HG03565 (cell line): Measurements from ENCODE around the gene P3H3.

Source experiments
- ATAC-seq: cut with Tn5 transposase; IDR thresholded peaks from one replicate; pipeline ENCODE4 v1.9.1; 2021; ENCODE audit warnings: mild to moderate bottlenecking, moderate library complexity; ENCODE audit not compliant: unreplicated experiment

Gene P3H3

DNA sequence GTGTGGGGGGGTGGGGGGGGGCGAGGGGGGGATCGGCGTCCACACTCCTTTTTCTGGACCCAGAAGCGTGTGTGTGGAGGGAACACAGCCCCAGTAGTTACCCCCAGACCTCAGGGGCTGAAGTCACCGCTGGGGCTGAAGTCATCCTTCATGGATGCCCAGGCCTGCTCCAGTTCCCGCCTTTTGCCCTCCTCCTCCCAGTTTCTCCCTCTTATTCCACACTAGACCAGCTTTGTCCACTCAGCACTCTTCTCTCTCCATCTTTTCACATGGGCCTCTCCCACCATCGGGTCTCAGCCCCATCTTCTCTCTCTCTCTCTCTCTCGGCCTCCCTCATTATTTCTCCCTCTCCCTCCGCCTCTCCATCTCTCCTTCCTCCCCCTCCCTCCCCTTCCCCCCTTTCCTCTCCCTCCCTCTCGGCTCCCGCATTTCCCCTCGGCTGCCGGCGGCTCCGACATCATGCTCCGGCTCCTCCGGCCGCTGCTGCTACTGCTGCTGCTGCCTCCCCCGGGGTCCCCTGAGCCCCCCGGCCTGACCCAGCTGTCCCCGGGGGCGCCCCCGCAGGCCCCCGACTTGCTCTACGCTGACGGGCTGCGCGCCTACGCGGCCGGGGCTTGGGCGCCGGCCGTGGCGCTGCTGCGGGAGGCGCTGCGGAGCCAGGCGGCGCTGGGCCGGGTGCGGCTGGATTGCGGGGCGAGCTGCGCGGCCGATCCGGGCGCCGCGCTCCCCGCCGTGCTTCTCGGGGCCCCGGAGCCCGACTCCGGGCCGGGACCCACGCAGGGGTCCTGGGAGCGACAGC, at the start of gene P3H3:
Gene P3H3, plus strand, starts transcription at position 426 of the 799 bp plus-strand sequence. Its CDS starts 34 bp downstream, at position 460.
- ATAC-seq: no peak

GRCh38 chr12:6778574-6779550, 49.3 kb upstream of the P3H3 start:
- no peak for ATAC-seq

GRCh38 chr12:6779708-6780432, 48.3 kb upstream of the P3H3 start:
- no peak for ATAC-seq

DNA sequence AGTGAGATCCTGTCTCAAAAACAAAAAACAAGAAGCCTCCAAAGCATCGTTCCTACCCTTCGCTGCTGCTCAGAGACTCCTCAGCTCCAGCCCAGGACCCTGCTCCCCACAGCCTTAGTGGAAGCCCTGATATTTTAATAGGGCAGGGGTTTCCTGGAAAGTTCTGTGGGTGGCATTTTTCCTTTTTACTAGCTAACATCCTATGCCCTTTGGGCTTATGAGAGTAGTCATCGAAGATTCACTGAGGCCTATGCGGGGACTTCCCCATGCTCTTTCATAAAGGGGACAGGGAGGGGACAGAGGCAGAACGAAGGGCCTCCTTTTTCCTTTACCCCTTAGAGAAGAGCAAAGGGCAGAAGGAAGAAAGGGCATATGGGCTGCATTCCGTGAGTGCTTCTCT, 47.6 kb upstream of the P3H3 start:
- no peak for ATAC-seq

DNA sequence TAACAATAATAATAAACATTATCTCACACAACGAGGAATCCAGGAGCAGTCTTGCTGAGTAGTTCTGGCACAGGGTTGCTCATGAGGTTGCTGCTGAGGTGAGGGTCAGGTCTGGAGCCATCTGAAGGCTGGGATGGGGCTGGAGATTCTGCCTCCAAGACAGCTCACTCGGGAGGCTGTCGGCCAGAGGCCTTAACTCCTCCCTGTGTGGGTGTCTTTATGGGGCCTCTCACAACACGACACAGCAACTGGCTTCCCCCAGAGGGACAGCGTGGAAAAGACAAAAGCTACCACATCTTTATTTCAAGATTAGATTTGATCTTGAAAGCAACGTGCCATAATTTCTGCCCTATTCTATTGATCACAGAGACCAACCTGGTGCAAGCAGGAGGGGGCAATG, 46.1 kb upstream of the P3H3 start:
- ATAC-seq: no peak

GRCh38 chr12:6782850-6783566, 45.2 kb upstream of the P3H3 start:
- no peak for ATAC-seq

GRCh38 chr12:6783828-6784227, 44.4 kb upstream of the P3H3 start:
- ATAC-seq: no peak

DNA sequence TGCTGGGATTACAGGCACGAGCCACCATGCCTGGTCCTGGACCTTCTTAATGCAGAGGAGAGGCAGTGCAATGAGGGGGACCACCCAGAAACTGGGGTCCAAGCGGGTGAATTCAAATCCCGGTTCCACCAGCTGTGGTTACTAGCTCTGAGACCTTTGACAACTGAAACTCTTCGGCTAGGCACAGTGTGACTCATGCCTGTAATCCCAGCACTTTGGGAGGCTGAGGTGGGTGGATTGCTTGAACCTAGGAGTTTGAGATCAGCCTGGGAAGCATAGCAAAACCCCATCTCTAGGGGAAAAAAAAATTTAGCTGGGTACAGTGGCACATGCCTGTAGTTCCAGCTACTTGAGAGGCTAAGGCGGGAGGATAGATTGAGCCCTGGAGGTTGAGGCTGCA, 43.9 kb upstream of the P3H3 start:
- no peak for ATAC-seq

GRCh38 chr12:6784761-6785160, 43.4 kb upstream of the P3H3 start:
- ATAC-seq: no peak

DNA sequence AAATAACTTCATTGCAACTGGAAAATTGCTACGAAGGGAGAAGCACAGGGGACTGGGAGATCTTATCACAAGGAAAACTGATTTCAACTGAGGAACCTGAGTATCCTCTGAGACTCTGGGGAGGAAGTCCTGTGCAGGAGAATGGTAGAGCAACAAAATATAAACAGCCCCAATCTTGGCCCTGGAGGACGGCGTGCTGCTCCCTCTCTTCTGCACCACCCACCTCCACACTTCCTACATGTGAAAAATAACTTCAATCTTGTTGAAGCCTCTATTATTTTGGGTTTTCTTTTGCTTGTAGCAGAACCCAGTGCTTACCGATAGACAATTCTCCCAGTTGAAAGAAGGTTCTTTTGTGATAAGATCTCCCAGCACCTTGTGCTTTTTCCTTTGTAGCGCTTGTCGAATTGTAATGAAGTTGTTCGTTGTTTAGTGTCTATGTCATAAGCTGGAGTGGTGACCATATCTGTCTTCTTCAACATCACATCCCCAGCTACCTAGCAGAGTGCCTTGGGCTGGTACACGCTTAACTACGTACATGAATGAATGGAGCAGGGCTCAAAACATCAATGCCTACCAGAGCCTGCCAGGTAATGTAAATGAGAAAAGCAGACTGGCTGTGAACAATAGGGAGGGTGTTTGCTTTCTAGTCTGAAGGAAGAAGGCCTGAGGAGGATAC, 41.7 kb upstream of the P3H3 start:
- ATAC-seq: no peak

GRCh38 chr12:6787309-6787708, 40.9 kb upstream of the P3H3 start:
- no peak for ATAC-seq

DNA sequence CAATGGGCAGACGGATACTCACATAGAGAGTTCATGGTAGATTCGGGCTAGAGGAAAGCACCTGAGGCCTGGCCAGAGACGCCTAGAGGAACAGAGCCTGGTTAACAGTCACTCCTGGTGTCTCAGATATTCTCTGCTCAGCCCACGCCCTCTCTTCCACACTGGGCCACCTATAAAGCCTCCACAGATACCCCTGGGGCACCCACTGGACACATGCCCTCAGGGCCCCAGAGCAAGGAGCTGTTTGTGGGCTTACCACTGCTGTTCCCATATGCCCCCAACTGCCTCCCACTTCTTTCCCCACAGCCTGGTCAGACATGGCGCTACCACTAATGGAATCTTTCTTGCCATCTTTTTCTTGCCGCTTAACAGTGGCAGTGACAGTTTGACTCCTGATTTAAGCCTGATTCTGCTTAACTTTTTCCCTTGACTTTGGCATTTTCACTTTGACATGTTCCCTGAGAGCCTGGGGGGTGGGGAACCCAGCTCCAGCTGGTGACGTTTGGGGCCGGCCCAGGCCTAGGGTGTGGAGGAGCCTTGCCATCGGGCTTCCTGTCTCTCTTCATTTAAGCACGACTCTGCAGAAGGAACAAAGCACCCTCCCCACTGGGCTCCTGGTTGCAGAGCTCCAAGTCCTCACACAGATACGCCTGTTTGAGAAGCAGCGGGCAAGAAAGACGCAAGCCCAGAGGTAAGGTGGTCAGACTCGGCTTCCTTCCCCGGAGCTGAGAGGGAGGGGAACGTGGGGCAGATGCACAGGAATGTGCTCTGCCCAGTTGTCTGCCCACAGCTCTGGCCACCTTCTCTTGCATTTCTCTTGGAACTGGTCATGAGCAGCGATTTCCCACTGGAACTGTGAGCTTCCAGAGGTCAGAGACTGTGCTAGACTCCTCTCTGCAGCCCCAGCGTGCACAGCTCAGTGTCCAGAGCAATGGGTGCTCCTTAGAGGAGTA, 39.0 kb upstream of the P3H3 start, which contains the start of gene CD4:
Gene CD4, plus strand, starts transcription at position 557 of the 953 bp plus-strand sequence. CDS start 10,611 bp downstream, outside the sequence.
- ATAC-seq: no peak

GRCh38 chr12:6790496-6791150, 37.6 kb upstream of the P3H3 start:
- no peak for ATAC-seq

GRCh38 chr12:6791931-6792520, 36.2 kb upstream of the P3H3 start:
- no peak for ATAC-seq

- no peak for ATAC-seq
These were observed 35.5 kb upstream of the P3H3 start for GRCh38 chr12:6792522-6793201.

DNA sequence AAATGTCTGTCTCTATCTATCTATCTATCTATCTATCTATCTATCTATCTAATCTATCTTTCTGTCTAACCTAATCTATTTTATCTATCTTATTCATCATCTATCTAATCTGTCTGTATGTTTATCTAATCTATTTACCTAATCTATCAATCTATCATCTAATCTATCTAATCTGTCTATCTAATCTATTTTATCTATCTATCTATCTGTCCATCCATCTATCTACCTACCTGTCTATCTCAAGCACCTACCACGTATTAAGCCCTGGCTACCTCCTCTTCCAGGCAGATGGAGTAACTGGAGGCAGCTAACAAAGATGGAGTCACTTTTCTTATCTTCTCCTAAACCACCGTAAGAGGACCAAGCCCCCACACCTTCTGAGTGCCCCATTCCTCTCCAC, 33.1 kb upstream of the P3H3 start:
- no peak for ATAC-seq

GRCh38 chr12:6796576-6796975, 31.6 kb upstream of the P3H3 start:
- no peak for ATAC-seq
